Neural cell (in vitro differentiated cells): ENCODE results near the gene MERTK. TPM values are rescaled to one million over a fixed set of nuclear protein-coding genes. Genes with fewer than 3 reads are reported as not detected.

Source experiments
- H2AFZ ChIP-seq: fragments of 200-600, 300-800 bp; sonication (generic), shearing (Covaris generic); 2 replicates; pipeline ENCODE4 v1.6.0; 2014; ENCODE audit warnings: low read depth, mild to moderate bottlenecking, antibody characterized with exemption, low read length, moderate library complexity
- H3F3A ChIP-seq: fragments of 200-600 bp; shearing (Covaris generic); 2 replicates; pipeline ENCODE4 v1.6.1; 2016; ENCODE audit warnings: mild to moderate bottlenecking, moderate library complexity, mixed read lengths, antibody characterized with exemption, low read length; ENCODE audit not compliant: insufficient read depth, poor library complexity, severe bottlenecking
- H3K27ac ChIP-seq: fragments of 200-600, 300-800 bp; sonication (generic), shearing (Covaris generic); 2 replicates; pipeline ENCODE4 v1.5.1; 2014; ENCODE audit warnings: mild to moderate bottlenecking, low read length, moderate library complexity
- H3K27me3 ChIP-seq: fragments of 300-800, 200-600 bp; sonication (generic), shearing (Covaris generic); 2 replicates; pipeline ENCODE4 v1.6.0; 2014; ENCODE audit warnings: mild to moderate bottlenecking, low read depth, low read length, moderate library complexity; ENCODE audit not compliant: insufficient read depth
- H3K36me3 ChIP-seq: fragments of 300-800, 200-600 bp; sonication (generic), shearing (Covaris generic); 2 replicates; pipeline ENCODE4 v1.5.1; 2014; ENCODE audit warnings: mild to moderate bottlenecking, antibody characterized with exemption, low read length, moderate library complexity; ENCODE audit not compliant: insufficient read depth
- H3K4me2 ChIP-seq: fragments of 300-800, 200-600 bp; sonication (generic), shearing (Covaris generic); 2 replicates; pipeline ENCODE4 v1.6.0; 2014; ENCODE audit warnings: mild to moderate bottlenecking, low read length
- H3K4me3 ChIP-seq: fragments of 300-800, 200-600 bp; sonication (generic), shearing (Covaris generic); 2 replicates; pipeline ENCODE4 v1.5.1; 2014; ENCODE audit warnings: mild to moderate bottlenecking, low read length, moderate library complexity
- H3K79me2 ChIP-seq: fragments of 200-600 bp; shearing (Covaris generic); replicated peaks from 2 replicates; pipeline ENCODE4 v1.6.0; 2014; ENCODE audit warnings: mild to moderate bottlenecking, low read length, moderate library complexity; ENCODE audit not compliant: insufficient read depth
- H3K9ac ChIP-seq: fragments of 300-800, 200-600 bp; sonication (generic), shearing (Covaris generic); 2 replicates; pipeline ENCODE4 v1.6.1; 2016; ENCODE audit warnings: mild to moderate bottlenecking, low read length, mixed read lengths
- H3K9me2 ChIP-seq: fragments of 200-600 bp; shearing (Covaris generic); 2 replicates; pipeline ENCODE4 v1.6.1; 2016; ENCODE audit warnings: mild to moderate bottlenecking, low read length, mixed read lengths; ENCODE audit not compliant: insufficient read depth
- H3K9me3 ChIP-seq: fragments of 200-600, 300-800 bp; sonication (generic), shearing (Covaris generic); 2 replicates; pipeline ENCODE4 v1.6.1; 2016; ENCODE audit warnings: mild to moderate bottlenecking, mixed run types, low read length, moderate library complexity, mixed read lengths
- H4K20me1 ChIP-seq: fragments of 200-600 bp; shearing (Covaris generic); 2 replicates; pipeline ENCODE4 v1.6.1; 2016; ENCODE audit warnings: mild to moderate bottlenecking, mixed run types; ENCODE audit not compliant: insufficient read depth
- EP300 ChIP-seq: fragments of 450-650 bp; conservative IDR thresholded peaks from 2 replicates; pipeline ENCODE4 v1.6.1; 2014; ENCODE audit warnings: antibody characterized with exemption, mild to moderate bottlenecking, moderate library complexity; ENCODE audit not compliant: poor library complexity, severe bottlenecking
- EZH2 ChIP-seq: fragments of 200-600, 300-800 bp; shearing (Covaris generic), sonication (generic); IDR thresholded peaks from 2 replicates; pipeline ENCODE4 v1.6.1; 2014; ENCODE audit warnings: antibody characterized with exemption, low read length, borderline replicate concordance, mild to moderate bottlenecking; ENCODE audit not compliant: insufficient read depth, poor library complexity, severe bottlenecking
- MXI1 ChIP-seq: fragments of 450-650 bp; conservative IDR thresholded peaks from 2 replicates; pipeline ENCODE4 v1.6.1; 2014; ENCODE audit warnings: antibody characterized with exemption, mild to moderate bottlenecking; ENCODE audit not compliant: poor library complexity, severe bottlenecking
- POLR2AphosphoS5 ChIP-seq: IDR thresholded peaks from 2 replicates; pipeline ENCODE4 v1.6.1; 2012
- RAD21 ChIP-seq: fragments of 450-650 bp; conservative IDR thresholded peaks from 2 replicates; pipeline ENCODE4 v1.6.1; 2014; ENCODE audit warnings: antibody characterized with exemption, mild to moderate bottlenecking, moderate library complexity
- SMC3 ChIP-seq: fragments of 450-650 bp; conservative IDR thresholded peaks from 2 replicates; pipeline ENCODE4 v1.6.1; 2014; ENCODE audit warnings: antibody characterized with exemption, mild to moderate bottlenecking, moderate library complexity; ENCODE audit not compliant: poor library complexity
- TAF1 ChIP-seq: IDR thresholded peaks from 2 replicates; pipeline ENCODE4 v1.6.1; 2012; ENCODE audit warnings: low read depth
- polyA plus RNA-seq: library from polyadenylated mRNA; depleted of rRNA; stranded (reverse); fragments of >200 nt; gene quantifications from 2 replicates; pipeline ENCODE4 v1.2.3, GENCODE V29; 2014
- TF ChIP-seq, protein P1 (sequence below): IDR thresholded peaks from 2 replicates; pipeline ENCODE4 v1.6.1; 2012; ENCODE audit warnings: borderline replicate concordance
- TF ChIP-seq, protein P2 (sequence below): fragments of 450-650 bp; IDR thresholded peaks from 2 replicates; pipeline ENCODE4 v1.5.1; 2014; ENCODE audit warnings: antibody characterized with exemption, mild to moderate bottlenecking, moderate library complexity; ENCODE audit not compliant: poor library complexity, severe bottlenecking

Gene MERTK
- polyA plus RNA-seq, 1 donor from 2014 or later, result 0.53 TPM

DNA sequence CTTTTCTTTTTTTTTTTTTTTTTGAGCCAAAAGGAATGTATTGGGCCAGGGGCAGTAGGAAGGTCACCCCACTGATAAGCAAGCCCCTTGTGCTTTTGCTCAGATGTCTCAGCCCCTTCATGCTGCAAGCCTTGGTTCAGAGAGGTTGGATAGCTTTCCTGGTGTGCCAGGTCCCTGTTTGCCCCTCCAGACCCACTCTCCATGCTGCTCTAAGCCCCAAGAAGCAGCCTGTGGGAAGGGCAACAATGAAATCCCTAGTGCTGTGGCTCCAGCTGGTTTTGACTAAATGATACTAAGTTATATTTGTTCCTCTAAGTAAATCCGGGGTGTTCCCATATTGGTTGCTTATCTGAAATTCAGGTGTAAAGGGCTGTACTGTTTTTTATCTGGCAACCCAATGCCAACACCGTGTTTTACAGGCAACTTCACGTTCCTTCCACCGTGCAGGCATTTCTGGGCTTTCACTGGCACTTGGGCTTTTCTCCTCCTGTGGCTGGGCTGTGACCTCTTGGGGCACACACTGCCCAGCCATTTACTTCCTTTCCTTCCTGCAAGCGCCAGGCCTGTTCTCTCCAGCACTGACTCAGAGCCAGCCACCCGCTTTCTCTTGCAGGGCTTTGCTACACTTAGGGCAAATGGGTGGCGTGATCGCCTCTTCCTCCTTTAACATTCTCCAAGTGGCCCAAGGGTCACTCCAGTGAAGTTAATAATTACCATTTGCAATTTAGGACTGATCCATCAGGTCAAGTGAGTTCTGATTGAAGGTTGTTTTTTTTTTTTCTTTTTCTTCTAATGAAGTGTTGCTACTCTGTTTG is 21.6 kb downstream of the MERTK start:
- Histone ChIP-seq H3K4me3 (no peak overlapping the region), H3K4me2 (no peak overlapping the region), H4K20me1 (no peaks in the 10 kb centered on the region), H3K79me2 (no peaks in the 10 kb centered on the region), H3K9me3 (no peaks in the 10 kb centered on the region), H3K9me2 (no peaks in the 10 kb centered on the region), H3K36me3 (no peaks in the 10 kb centered on the region), H3F3A (no peaks in the 10 kb centered on the region), H3K27ac (no peak overlapping the region), H3K27me3 (no peaks in the 10 kb centered on the region), H2AFZ (no peak overlapping the region), H3K9ac (no peak overlapping the region)
- TF ChIP-seq SMC3 (no peak), EZH2 (no peak), EP300 (no peak), RAD21 (no peak), TAF1 (no peak), MXI1 (no peak), POLR2AphosphoS5 (no peak)
- TF ChIP-seq, protein P1, sequence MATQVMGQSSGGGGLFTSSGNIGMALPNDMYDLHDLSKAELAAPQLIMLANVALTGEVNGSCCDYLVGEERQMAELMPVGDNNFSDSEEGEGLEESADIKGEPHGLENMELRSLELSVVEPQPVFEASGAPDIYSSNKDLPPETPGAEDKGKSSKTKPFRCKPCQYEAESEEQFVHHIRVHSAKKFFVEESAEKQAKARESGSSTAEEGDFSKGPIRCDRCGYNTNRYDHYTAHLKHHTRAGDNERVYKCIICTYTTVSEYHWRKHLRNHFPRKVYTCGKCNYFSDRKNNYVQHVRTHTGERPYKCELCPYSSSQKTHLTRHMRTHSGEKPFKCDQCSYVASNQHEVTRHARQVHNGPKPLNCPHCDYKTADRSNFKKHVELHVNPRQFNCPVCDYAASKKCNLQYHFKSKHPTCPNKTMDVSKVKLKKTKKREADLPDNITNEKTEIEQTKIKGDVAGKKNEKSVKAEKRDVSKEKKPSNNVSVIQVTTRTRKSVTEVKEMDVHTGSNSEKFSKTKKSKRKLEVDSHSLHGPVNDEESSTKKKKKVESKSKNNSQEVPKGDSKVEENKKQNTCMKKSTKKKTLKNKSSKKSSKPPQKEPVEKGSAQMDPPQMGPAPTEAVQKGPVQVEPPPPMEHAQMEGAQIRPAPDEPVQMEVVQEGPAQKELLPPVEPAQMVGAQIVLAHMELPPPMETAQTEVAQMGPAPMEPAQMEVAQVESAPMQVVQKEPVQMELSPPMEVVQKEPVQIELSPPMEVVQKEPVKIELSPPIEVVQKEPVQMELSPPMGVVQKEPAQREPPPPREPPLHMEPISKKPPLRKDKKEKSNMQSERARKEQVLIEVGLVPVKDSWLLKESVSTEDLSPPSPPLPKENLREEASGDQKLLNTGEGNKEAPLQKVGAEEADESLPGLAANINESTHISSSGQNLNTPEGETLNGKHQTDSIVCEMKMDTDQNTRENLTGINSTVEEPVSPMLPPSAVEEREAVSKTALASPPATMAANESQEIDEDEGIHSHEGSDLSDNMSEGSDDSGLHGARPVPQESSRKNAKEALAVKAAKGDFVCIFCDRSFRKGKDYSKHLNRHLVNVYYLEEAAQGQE, result no peak
- TF ChIP-seq, protein P2, sequence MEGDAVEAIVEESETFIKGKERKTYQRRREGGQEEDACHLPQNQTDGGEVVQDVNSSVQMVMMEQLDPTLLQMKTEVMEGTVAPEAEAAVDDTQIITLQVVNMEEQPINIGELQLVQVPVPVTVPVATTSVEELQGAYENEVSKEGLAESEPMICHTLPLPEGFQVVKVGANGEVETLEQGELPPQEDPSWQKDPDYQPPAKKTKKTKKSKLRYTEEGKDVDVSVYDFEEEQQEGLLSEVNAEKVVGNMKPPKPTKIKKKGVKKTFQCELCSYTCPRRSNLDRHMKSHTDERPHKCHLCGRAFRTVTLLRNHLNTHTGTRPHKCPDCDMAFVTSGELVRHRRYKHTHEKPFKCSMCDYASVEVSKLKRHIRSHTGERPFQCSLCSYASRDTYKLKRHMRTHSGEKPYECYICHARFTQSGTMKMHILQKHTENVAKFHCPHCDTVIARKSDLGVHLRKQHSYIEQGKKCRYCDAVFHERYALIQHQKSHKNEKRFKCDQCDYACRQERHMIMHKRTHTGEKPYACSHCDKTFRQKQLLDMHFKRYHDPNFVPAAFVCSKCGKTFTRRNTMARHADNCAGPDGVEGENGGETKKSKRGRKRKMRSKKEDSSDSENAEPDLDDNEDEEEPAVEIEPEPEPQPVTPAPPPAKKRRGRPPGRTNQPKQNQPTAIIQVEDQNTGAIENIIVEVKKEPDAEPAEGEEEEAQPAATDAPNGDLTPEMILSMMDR, result no peak

DNA sequence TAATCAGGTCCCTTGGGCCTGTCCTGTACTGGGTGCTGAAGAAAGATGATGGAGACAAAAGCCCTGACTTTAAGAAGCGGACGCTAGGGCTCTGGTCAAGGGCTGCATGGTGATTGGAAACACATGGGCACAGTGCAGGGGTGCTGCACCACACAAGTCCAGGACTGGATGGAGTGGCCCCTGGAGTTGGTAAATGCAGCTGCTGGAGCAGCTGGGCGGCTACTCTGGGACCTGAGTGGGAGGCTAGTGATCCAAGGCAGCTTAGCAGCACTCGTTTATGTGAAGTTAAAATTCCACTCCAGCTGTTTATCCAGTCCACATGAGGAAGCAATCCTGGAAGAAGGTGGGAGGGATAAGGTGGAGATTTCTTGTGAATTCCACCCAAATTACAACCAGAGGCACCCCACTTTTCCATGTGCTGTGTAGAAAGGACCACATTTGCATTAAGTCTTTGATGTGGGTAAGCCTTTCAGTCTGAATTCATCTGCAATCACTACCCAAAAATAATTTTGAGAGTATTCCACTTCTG is 24.9 kb downstream of the MERTK start:
- no peaks in the 10 kb centered on the region for H3F3A ChIP-seq
- no peak overlapping the region for H2AFZ ChIP-seq
- TF ChIP-seq MXI1 (no peak), POLR2AphosphoS5 (no peak), EP300 (no peak), TAF1 (no peak)
- TF ChIP-seq, protein P2, result no peak
- TF ChIP-seq, protein P1, result no peak
- H3K4me3 ChIP-seq, result no peak overlapping the region
- H3K4me2 ChIP-seq, result no peak overlapping the region
- H3K36me3 ChIP-seq, result no peaks in the 10 kb centered on the region
- H3K9me3 ChIP-seq, result no peaks in the 10 kb centered on the region
- H3K79me2 ChIP-seq, result no peaks in the 10 kb centered on the region
- no peaks in the 10 kb centered on the region for H3K27me3 ChIP-seq
- H3K9me2 ChIP-seq, result no peaks in the 10 kb centered on the region
- H3K27ac ChIP-seq, result no peak overlapping the region
- H4K20me1 ChIP-seq, result no peaks in the 10 kb centered on the region
- no peak overlapping the region for H3K9ac ChIP-seq
